GM18873 (cell line): ENCODE measurements around the gene RAD51B.
"Not testable (repeated sequence)": the region's sequence is repeated elsewhere in the genome, so short reads cannot be mapped to it uniquely, and the experiment has no call there.

Experiments used
- ATAC-seq: cut with Tn5 transposase; IDR thresholded peaks from one replicate; pipeline ENCODE4 v1.9.1; 2021; ENCODE audit warnings: mild to moderate bottlenecking, moderate library complexity, moderate number of reproducible peaks; ENCODE audit not compliant: unreplicated experiment, low FRiP score

Gene RAD51B

DNA sequence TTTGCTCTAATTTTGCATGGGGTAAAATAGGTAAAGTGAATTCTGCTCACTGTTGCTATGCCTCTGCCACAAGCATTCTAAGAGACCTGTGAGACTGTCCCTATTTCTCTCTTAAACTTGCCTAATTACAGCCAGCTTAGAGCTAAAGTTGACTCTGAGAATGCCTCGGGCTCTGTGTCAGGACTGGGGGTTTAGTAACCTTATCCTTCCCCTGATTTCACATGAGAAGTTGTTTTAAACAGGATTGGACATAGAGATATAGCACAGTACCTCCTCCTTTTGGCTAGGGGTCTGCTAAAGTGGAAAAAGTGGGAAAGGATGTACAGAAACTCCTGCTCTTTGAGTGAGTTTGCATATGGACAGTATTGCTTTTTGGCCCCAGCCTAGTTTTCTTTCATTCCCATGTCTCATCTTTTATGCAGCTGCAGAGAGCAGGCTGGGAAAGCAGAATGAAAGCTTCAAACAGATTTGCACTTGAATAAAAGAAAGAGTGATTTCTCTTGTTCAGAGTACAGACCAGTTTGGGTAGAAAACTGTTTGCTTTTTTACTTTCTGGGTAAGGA, 122.0 kb downstream of the RAD51B start:
- no peak for ATAC-seq

DNA sequence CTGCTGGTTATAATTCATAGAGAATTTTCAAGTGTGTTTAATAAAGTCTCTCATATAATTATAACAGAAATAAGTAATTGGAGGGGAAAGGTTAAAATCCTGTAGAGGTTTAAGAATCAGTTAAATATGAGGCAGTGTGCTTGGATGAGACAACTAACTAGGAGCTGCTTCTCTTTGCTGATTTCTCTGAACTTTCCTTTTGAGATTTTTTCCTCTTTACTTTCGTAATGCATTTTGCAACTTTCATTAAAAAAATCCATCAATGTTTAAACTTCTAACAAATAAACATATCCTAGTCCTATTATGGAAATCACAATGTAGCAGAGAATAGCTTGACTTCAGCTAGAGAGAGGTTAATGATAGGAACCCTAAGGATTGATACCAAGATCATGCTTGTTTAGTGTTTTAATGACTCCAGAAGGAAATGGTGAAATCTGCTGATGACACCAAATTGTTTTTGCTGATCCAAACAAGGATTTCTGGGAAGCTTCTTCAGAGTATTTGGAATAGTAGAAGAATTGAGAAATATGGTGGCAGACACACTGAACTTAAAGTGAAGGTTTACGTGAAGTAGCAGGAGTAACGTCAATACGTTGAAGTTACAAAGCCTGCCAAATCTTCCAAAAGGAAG, 122.6 kb downstream of the RAD51B start:
- ATAC-seq: no peak

DNA sequence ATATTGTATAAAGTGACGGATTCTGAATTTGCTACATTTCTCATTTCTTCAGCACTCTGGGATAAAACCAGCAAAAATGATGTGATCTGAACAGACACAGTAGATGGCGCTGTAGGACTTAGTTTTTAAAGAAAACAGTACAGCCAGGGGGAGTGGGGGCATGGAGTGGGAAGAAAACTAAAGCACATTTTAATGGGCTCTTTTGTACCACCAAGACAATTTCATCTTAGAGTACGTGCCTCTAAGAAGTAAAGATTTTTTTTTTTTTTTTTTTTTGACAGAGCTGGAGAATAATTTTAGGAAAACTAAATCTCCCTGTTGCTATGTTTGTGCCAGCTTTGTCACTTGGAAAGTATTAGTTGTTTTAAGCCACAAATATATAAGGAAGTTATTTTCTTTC, 124.4 kb downstream of the RAD51B start:
- no peak for ATAC-seq

DNA sequence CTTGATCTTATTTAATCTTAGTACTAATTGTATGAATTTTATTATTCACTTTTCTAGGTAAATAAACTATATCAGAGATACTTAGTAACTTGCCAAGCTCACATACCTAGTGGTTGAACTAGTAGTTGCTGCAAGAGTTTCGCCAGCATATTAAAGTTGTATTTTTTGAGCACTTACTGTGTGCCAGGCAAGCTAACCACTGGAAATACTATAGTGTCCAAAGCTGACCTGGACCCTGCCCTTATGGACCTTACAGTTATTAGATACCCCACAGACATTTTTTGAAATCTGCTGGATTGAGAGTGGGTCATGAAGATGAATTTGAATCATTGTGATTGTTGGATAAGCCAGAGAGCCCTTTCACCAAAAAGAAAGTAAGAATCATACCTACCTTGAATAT, 125.0 kb downstream of the RAD51B start:
- no peak for ATAC-seq

DNA sequence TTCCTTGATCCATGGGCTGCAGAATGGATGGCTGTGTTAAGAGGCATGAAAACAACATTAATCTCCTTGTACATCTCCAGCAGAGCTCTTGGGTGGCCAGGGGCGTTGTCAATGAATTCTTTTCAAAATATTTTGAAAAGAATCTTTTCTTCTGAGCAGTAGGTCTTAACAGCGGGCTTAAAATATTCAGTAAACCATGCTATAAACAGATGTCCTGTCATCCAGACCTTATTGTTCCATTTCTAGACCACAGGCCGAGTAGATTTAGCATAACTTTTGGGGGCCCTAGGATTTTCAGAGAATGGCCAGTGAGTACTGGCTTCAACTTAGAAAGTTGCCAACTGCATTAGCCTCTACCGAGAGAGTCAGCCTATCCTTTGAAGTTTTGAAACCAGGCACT, 130.2 kb downstream of the RAD51B start:
- no peak for ATAC-seq

DNA sequence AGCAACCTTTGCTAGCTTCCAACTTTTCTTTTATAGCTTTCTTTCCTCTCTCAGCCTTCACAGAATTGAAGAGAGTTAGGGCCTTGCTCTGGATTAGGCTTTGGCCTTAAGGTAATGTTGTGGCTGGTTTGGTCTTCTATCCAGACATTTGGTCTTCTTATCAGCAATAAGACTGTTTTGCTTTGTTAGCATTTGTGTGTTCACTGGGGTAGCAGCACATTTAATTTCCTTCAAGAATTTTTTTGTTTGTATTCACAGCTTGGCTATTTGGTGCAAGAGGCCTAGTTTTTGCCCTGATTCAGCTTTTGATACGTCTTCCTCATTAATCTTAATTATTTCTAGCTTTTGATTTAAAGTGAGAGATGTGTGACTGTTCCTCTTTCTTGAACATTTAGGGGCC, 130.8 kb downstream of the RAD51B start:
- no peak for ATAC-seq

DNA sequence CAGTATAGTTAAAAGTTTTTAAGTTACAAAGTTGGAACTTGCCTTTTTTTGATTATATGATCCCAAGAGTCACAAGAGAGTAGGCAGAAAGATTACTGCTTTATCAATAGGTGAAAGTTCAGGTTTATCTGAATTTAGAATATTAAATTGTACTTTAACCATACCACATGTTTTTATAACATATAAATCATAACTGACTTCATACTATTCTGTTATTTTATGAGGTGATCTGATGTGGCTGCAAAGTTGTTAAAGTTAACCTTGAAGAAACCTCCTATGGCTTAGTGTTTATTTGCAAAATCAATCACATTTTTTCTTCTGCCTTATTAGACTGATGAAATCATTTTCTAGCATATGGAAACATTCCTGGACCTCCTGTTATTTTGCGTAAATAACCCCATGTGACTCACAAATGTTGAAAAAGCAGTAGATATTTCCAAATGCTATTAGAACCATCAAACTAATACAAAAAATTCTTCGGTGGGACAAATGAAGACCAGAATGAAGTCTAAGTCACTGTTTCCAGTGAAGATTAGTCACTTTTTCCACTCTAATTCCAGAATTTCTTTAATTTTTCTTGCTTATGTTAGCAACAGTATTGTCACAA, 132.1 kb downstream of the RAD51B start:
- ATAC-seq: no peak

DNA sequence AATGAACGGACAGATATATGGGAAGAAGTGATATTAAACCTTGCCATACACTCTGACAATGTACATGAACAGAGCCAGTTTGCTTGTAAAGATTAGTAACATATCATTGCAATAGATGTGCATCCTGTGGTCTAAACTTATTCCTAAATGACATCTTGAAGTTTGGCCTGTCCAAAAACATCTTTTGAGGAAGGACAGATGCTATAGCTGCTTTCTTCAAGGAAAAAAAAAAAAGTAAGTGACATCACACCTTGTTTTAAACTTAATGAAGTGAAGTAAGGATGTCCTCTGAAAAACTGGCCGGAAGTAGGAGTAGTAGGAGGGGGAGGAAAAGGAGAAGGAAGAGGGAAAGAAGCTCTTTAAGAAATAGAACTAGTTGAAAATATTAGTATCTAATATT, 132.8 kb downstream of the RAD51B start:
- no peak for ATAC-seq

DNA sequence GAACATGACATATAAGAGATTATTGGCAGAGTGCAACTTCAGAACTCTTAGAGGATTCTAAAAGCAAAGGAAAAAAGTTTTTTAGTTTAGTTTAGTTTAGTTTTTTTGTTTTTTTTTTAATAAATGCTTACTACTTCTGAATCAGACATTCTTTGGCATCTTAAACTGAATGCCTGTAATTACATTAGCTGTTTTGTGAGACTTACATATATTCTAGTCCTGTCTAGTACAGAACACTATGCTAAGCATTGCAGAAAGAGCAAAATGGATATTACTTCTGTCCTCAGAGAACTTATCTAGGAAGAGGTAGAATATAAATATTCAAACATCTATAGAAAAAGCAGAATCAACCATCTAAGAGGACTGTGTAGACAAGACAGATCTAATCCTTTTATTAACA, 133.2 kb downstream of the RAD51B start:
- ATAC-seq: no peak

DNA sequence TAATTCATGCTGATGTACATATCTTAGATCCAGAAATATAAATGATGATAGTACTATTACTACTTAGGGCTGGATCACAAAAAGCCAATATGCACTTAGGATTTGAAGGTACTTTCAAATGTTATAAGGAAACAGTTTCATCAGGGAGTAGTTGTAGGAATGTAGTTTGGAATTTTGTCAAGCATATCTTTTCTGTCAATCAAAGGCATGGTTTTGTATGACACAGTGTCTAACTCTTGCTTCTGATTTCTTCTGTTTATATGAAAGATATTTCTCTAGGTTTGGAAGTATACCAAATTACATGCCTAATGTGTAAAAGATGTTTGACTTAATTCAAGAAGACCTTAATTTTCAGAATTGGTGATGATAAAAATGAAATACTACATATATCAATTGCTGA, 135.7 kb downstream of the RAD51B start:
- ATAC-seq: no peak

DNA sequence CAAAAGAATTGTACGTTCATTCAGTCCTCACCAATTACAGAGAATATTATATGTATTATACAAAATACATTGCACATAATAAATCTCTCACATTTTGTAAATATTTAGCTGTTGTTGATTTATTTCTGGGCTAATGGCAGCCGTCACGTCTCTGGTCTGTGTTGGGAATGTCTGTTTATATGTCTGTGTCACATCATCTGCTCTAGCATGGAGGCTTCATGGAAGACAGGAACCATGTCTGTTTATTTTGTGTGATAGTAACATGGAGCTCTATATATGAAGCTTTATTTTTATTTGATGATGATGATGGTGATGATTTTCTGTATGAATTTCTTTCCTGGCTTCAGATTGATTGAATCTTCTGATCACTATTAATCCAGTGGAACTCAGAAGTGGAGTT, 138.4 kb downstream of the RAD51B start:
- ATAC-seq: no peak

DNA sequence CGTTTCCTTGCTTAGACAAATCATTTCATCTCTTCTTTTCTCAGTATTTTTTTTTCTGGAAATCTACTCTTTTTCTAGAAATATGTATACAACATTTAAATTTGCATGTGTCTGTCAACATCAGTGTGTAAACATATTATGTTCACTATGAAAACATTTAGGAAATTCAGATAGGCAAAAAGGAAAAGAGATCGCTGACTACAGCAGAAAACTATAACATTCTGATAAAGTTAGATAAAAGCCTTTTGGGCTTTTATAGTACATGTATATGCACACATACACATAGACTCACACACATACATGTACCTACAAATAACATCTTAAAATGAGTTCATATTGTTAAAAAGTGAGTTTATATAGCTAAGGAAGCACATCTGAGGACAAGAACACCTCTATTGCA, 142.1 kb downstream of the RAD51B start:
- ATAC-seq: no peak

DNA sequence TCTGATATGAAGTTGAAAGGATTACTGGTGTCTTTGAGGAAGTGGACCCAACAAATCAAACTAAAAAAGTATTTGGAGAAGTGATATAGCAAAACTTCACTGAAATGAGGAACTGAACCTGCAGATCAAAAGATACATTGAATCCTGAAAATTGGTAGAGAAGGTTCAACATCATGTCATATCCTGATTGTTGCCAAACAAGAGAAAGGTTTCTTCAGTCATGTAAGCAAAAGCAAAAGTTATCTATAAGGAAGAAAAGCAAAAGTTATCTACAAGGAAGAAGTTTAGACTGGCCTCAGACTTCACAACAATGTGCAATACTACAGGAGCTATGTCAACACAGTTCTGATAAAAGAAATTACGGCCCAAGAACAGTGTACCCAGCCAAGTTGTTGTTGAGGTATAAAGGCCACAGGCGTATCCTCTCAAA, 142.7 kb downstream of the RAD51B start:
- no peak for ATAC-seq

DNA sequence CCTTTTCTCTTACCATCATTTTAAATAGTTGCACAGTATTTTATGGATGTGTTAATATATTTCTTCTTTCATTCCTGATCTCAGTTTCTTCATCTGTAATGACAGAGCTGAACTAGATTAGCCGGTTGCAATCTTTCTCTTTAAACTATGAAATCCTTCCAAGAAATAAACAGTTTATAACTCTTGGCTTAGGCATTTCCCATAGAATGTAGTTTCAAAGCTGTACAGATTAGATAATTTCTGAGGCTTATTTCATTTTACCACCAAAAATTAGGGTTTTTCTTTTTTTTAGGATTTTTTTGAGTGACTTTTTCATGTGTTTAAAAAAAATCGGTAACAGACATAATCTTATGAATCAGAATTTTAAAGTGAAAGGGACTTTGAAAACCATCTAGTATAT, 144.0 kb downstream of the RAD51B start:
- no peak for ATAC-seq

DNA sequence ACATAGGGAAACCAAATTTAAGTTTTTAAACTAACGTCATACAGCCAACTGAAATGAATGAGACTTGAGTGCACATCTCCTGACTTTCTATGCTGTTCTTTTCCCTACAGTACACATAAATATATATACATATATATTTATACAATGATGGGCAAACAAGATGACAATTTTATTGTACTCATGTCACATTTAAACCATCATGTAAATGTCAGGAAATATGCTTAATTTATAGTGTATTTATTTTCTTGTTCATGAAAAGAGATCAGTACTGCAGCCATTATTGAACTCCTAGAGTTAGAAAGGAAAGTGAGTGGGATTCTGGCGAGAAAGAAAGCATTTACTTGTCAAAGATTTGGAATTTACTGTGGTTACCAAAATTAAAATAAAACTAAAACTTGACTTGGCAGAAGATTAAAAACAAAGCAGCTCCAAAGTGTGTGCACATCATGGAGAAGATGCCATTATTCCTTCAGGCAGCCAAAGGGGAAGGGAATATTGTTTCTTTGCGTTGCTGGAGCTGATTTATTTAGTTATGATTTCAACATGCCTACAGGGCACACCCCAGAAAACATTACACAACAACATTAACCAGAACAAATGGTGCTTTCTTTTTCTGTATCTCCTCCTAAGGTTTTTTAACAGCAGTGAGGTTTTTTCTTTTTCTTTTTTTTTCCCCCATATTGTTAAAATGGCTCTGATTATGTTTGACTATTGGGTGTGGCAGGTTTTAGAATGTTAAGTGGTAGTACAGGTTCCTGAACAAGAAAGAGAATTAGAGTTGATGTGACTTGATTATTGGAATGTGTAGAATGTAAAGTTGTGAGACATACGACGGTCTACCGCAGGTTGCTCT, 144.6 kb downstream of the RAD51B start:
- no peak for ATAC-seq

DNA sequence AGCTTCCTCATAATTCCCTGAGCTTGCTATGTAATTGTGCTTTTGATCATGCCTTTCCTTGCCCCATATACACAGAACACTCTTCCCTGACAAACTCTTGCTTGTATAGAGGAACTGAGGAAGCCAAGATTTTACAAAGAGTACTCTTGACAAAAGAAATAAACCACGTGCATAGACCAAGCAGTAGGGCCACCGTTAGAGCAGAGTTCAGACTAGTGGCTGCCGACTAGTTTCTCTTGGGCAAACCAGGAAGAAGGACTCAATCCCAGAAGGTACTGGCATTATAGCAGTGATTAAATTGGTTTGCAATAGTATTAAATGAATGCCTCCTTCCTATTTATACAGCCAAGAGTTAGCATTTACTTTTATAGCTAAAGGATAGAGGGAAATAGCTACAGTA, 146.1 kb downstream of the RAD51B start:
- ATAC-seq: no peak

DNA sequence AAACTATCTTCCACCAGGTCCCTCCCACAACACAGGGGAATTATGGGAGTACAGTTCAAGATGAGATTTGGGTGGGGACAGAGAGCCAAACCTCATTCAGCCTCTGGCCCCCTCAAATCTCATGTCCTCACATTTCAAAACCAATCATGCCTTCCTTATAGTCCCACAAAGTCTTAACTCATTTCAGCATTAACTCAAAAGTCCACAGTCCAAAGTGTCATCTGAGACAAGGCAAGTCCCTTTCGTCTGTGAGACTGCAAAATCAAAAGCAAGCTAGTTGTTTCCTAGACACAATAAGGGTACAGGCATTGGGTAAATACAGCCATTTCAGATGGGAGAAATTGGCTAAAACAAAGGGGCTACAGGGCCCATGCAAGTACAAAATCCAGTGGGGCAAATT, 147.6 kb downstream of the RAD51B start:
- no peak for ATAC-seq

DNA sequence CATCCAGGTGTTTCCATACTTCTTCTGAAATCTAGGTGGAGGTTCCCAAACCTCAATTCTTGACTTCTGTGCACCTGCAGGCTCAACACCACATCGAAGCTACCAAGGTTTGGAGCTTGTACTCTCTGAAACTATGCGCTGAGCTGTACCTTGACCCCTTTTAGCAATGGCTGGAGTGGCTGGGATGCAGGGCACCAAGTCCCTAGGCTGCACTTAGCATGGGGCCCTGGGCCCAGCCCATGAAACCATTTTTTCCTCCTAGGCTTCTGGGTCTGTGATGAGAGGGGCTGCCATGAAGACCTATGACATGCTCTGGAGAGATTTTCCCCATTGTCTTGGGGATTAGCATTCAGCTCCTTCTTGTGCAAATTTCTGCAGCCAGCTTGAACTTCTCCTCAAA, 148.4 kb downstream of the RAD51B start:
- ATAC-seq: not testable (repeated sequence)

DNA sequence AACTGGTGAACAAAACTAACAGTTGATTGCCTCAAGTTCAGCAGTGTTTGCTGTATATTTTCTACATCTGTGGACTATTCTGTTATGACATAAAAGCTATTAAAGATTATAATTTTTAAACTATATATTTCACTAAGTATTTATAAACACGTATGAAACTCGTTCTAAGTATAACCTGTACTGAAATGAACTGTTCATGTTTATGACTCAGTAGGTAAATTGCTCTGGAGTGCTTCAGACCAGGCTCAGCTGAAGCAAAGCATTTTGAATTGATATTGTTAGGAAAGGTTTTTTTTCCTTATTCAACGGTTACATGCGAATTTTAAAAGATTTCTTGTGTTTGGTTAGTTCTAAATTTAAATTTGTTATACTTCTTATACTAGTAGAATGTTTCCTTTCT, 151.3 kb downstream of the RAD51B start:
- no peak for ATAC-seq

DNA sequence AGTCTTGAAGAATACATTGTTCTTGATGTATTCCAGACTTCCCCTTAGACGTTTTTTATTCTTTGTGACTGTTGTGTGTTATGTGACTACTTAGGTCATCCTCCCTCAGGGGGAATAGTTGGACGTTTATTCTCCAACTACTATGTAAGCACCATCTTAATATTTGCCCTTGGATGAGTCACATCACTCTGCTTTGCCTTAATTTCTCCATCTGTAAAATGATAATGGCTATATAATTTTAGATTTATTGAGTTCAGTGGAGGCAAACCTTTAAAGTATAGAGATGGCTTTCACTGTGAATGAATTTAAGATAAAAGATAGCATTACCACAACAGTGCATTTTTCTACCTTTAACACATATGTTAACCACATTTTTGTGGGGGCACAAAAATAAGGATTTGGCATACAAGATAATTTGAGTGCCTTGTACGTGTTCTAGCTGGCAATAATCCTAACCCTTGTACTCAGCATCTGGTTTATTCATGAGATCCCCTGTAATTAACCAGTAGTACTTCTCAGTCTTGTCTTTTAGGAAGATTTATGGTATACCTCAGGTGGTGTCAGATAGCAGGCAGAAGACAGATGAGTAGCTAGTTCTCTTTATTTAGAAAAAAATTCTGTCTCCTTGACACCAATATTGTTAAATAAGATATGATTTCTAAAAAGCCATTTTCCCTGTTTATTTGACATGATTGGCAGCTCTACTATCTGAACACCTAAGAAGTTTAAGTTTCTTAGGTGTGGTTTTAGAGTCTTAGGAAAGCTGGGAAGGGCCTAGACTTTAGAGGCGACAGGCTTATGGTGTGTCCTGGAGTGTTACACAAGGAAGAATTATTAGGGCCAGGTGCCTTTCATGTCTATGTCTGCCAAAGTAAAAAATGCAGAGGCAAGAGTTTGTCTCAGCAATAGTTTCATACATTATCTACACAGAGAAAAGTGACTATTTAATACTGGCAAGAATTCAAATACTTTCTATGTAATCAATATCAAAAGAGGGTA, 152.3 kb downstream of the RAD51B start:
- no peak for ATAC-seq
